Mesenchymal stem cell (in vitro differentiated cells and primary cell): Measurements from ENCODE around the gene BTN2A1. TPM values are rescaled to one million over a fixed set of nuclear protein-coding genes. Genes with fewer than 3 reads are reported as not detected.

Experiments
- small RNA-seq: library from polyadenylated mRNA; stranded (forward); fragments of <200 nt; extraction: miRNeasy Mini kit (QIAGEN cat#:217004); gene quantifications from one replicate; pipeline ENCODE3, GENCODE V24; 2013; ENCODE audit warnings: low read depth

The BTN2A1 gene

Small RNA genes within 50 kb of the gene (small RNA-seq; reads per million reads assigned to genes)
- gene RNU6-502P: not detected
